Eye (tissue), 1 donor: ENCODE data around the gene CSNK1D.

ENCODE experiments used
- DNase-seq: peaks from one replicate; pipeline ENCODE4 v3.0.0-alpha.2; 2015

Gene CSNK1D

GRCh38 chr17:82273327-82274133, at the start of gene CSNK1D:
CSNK1D (minus strand) TSS chr17:82273700; CDS start chr17:82273381, 319 bp downstream.
- peak; percentile 97 for DNase-seq

GRCh38 chr17:82322526-82323453, 49.3 kb upstream of the CSNK1D start:
- DNase-seq, result no peak

- no peak for DNase-seq
Observed at GRCh38 chr17:82321947-82322466, 48.5 kb upstream of the CSNK1D start.

GRCh38 chr17:82320956-82321927, 47.7 kb upstream of the CSNK1D start:
- no peak for DNase-seq

GRCh38 chr17:82320140-82320840, 46.8 kb upstream of the CSNK1D start:
- no peak for DNase-seq

- DNase-seq, result no peak
Observed at GRCh38 chr17:82319619-82320062, 46.1 kb upstream of the CSNK1D start.

GRCh38 chr17:82318772-82319606, 45.5 kb upstream of the CSNK1D start:
- no peak for DNase-seq

- no peak for DNase-seq
Observed at GRCh38 chr17:82318169-82318498, 44.6 kb upstream of the CSNK1D start.

- DNase-seq, result no peak
Observed at GRCh38 chr17:82317394-82318168, 44.1 kb upstream of the CSNK1D start, which contains the start of gene CD7. CD7 (minus strand) TSS chr17:82317608; CDS start chr17:82317495, 113 bp downstream.

- no peak for DNase-seq
Observed at GRCh38 chr17:82316651-82317393, 43.3 kb upstream of the CSNK1D start.

GRCh38 chr17:82315703-82316358, 42.3 kb upstream of the CSNK1D start:
- DNase-seq, result no peak

- no peak for DNase-seq
Observed at GRCh38 chr17:82314727-82315605, 41.5 kb upstream of the CSNK1D start.

GRCh38 chr17:82314012-82314726, 40.7 kb upstream of the CSNK1D start:
- no peak for DNase-seq

- DNase-seq, result no peak
Observed at GRCh38 chr17:82313195-82314011, 39.9 kb upstream of the CSNK1D start.

- no peak for DNase-seq
Observed at GRCh38 chr17:82311971-82312370, 38.5 kb upstream of the CSNK1D start.

GRCh38 chr17:82310877-82311276, 37.4 kb upstream of the CSNK1D start:
- DNase-seq, result no peak
